ENCODE measurements around the gene ZSCAN32.

Gene ZSCAN32

DNA sequence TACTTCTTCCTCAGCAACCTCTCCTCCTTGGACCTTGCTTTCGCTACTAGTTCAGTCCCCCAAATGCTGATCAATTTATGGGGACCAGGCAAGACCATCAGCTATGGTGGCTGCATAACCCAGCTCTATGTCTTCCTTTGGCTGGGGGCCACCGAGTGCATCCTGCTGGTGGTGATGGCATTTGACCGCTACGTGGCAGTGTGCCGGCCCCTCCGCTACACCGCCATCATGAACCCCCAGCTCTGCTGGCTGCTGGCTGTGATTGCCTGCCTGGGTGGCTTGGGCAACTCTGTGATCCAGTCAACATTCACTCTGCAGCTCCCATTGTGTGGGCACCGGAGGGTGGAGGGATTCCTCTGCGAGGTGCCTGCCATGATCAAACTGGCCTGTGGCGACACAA, 44.7 kb downstream of the ZSCAN32 start:
- DNase-seq = no peak

DNA sequence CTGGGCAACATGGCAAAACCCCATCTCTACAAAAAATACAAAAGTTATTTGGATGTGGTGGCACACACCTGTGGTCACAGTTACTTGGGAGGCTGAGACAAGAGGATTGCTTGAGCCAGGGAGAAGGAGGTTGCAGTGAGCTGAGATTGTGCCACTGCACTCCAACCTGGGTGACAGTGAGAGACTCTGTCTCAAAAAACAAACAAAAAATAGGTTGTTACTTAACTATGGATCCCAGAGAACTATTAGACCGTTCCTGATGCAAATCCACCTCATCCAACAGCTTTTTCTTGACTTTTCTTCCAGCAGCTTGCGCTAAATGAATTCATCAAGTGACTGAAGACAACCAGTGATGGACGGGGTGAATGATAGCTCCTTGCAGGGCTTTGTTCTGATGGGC, 45.2 kb downstream of the ZSCAN32 start, which contains the start of gene OR2C1:
Gene OR2C1 (plus strand): TSS at position 301 of the 400 bp plus-strand sequence. CDS start 52 bp downstream, at position 353.
- DNase-seq = no peak

DNA sequence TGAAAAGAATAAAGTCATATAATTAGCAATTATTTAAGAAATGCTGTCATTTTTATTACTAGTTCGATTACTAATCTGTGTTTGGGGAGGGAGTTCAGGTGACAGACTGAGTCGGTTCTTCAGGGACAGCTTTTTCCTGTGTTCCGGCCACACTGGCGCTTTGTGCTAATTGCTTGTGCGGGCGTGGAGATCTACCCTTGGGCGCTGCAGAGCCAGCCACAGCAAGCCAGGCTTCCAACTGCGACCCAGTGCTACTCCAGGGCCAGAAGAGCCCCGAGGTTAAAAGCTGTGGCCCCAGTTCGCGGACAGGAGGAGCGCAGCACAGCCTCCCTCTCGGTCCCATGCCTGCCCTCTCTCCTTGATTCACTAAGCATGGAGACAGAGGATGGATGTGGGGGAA, 51.6 kb downstream of the ZSCAN32 start:
- DNase-seq = no peak

DNA sequence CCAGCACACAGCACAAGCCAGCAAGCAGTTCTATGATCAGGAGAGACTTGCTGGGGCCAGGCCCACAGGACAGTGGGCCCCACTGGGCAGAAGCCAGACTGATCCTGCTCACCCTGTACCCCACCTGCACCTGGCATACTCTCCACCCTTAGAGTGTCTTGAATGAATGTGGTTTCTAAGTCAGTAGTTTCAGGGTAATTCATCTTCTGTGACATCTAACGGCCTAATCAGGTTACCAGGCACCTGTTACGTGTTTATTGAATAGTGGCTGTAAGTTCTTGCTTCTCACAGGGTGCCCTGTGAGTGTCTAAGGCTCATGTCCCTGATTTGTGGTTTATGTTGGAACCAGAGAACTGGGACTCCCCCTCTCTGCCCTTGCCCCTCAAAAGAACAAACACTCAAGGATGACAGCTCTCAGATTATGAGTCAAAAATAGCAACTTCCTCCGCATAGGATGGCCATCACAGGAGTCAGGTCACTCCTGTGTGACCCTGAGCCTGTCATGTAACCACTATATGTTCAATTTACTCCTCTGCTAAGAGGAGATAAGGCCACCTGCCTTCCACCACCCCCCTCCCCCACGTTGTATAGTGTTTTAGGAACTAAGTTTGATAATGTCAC, 52.1 kb downstream of the ZSCAN32 start:
- no peak for DNase-seq

DNA sequence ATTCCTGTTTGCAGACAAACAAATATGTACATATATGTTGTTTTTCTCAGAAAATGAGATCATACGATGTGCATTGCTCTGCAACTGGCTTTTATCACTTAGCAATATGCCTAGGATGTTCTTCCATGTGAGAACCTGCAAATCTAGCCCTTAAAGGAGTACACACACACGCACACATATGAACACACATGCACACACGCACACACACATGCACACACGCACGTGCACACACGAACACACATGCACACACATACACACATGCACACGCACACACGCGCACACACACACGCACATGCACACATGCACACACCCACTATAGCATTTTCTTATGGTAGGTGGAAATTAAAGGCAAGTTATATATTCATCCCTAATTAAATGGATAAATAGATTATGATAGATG, 53.2 kb downstream of the ZSCAN32 start:
- no peak for DNase-seq

DNA sequence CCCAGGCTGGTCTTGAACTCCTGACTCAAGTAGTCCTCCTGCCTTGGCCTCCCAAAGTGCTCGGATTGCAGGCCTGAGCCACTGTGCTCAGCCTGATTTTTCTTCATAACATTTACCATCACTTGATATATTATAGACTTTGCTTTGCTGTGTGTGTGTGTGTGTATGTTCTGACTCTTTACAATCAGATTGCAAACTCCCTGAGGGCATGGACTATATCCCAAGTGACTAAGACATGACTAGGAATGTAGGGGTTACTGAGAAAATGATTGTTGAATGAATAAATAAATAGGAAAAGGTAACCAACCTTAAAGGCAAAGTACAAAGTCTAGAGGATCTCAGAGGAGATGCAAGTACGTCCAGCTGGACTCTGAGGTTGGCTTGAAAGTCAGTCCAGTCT, 54.8 kb downstream of the ZSCAN32 start:
- DNase-seq = no peak
